A673 (cell line): ENCODE measurements around the gene KRTAP10-8. TPM values are rescaled to one million over a fixed set of nuclear protein-coding genes. Genes with fewer than 3 reads are reported as not detected.
"Not testable (repeated sequence)": the region's sequence is repeated elsewhere in the genome, so short reads cannot be mapped to it uniquely, and the experiment has no call there.

ENCODE experiments used
- BruUV-seq: library from RNA; stranded (reverse); fragments of 400-500 nt; replicated peaks from 2 replicates; lab custom pipeline; 2021; lab: Mats Ljungman, UMichigan
- CTCF ChIA-PET: fragments of 300-600 bp; sonication (Branson Sonifier 250); formaldehyde crosslinking; loops from one replicate; lab custom pipeline; 2022; ENCODE audit warnings: antibody characterized with exemption; lab: Charles Lee
- POLR2A ChIA-PET: fragments of 300-600 bp; sonication (Branson Sonifier 250); formaldehyde crosslinking; loops from one replicate; lab custom pipeline; 2022; ENCODE audit warnings: antibody characterized with exemption; ENCODE audit not compliant: low non-redundant PET; lab: Charles Lee
- DNase-seq: peaks from one replicate; pipeline ENCODE4 v3.0.0-alpha.2; 2015; ENCODE audit warnings: low spot score
- H3K27ac ChIP-seq: fragments of 200-600 bp; sonication (generic); 2 replicates; pipeline ENCODE4 v1.5.1; 2016; ENCODE audit warnings: mixed run types, low read depth, mild to moderate bottlenecking, mixed read lengths, antibody characterized with exemption, low read length; ENCODE audit not compliant: poor library complexity, severe bottlenecking
- H3K27me3 ChIP-seq: fragments of 200-600 bp; sonication (generic); replicated peaks from 2 replicates; pipeline ENCODE4 v1.6.1; 2017; ENCODE audit warnings: mixed run types, low read depth, mild to moderate bottlenecking, mixed read lengths, antibody characterized with exemption, low read length; ENCODE audit not compliant: insufficient read depth, poor library complexity
- H3K36me3 ChIP-seq: fragments of 200-600 bp; sonication (generic); 2 replicates; pipeline ENCODE4 v1.6.1; 2016; ENCODE audit warnings: mixed run types, mild to moderate bottlenecking, mixed read lengths, antibody characterized with exemption, low read length; ENCODE audit not compliant: insufficient read depth, poor library complexity, severe bottlenecking
- H3K4me1 ChIP-seq: fragments of 200-600 bp; sonication (generic); 2 replicates; pipeline ENCODE4 v1.6.1; 2017; ENCODE audit warnings: mixed run types, mild to moderate bottlenecking, mixed read lengths, antibody characterized with exemption, low read length; ENCODE audit not compliant: insufficient read depth, poor library complexity, severe bottlenecking
- H3K4me3 ChIP-seq: fragments of 200-600 bp; sonication (generic); 2 replicates; pipeline ENCODE4 v1.5.1; 2016; ENCODE audit warnings: low read depth, mixed run types, mild to moderate bottlenecking, mixed read lengths, low read length; ENCODE audit not compliant: poor library complexity, severe bottlenecking
- H3K9me3 ChIP-seq: fragments of 200-600 bp; sonication (generic); 2 replicates; pipeline ENCODE4 v1.6.1; 2016; ENCODE audit warnings: mixed run types, low read depth, mild to moderate bottlenecking, mixed read lengths, antibody characterized with exemption, low read length; ENCODE audit not compliant: poor library complexity, severe bottlenecking
- CTCF ChIP-seq: fragments of 300-800, 200-600 bp; sonication (generic); conservative IDR thresholded peaks from 2 replicates; pipeline ENCODE4 v1.5.1; 2017; ENCODE audit warnings: low read depth, mild to moderate bottlenecking, antibody characterized with exemption, low read length, moderate library complexity, mixed read lengths
- EZH2 ChIP-seq: fragments of 200-600 bp; sonication (generic); IDR thresholded peaks from 2 replicates; pipeline ENCODE4 v1.6.1; 2017; ENCODE audit warnings: borderline replicate concordance, low read depth, mild to moderate bottlenecking, mixed read lengths, antibody characterized with exemption, low read length; ENCODE audit not compliant: poor library complexity, severe bottlenecking
- intact Hi-C: fragments of 100-400 bp; cut with micrococcal nuclease; formaldehyde crosslinking; loops from one replicate; pipeline ENCODE4 v1.10.0; 2022; ENCODE audit not compliant: unreplicated experiment
- total RNA-seq: library from RNA; stranded (reverse); gene quantifications from 2 replicates; pipeline ENCODE4 v1.2.3, GENCODE V29; 2021

KRTAP10-8 gene
- total RNA-seq, 1 experiment from 2014 or later: not detected

DNA sequence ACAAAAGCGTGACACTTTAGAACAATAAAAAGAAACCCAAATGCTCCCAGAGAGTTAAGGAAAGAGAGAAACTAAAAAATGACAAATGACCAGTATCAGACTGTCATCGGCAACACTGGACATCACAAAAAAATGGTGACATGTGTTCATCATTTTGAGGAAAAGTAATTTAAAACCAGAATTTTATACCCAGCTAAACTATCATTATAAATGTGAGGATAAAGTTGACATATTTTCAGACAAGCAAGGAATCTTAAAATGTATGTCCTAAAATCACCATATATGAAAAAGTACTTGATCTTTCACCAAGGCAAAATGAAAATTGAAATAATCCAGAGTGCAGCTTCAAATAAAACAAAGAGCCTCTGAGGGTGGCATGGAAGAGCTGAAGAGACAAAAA lies 33.0 kb downstream of the KRTAP10-8 start:
- H3K4me3 ChIP-seq: no peak overlapping the region
- no peaks in the 10 kb centered on the region for H3K36me3 ChIP-seq
- no peak overlapping the region for H3K27ac ChIP-seq
- no TSS peak for BruUV-seq
- ChIA-PET CTCF (no interaction called here), POLR2A (interaction anchor here (0.7 kb wide), 1 partner anchor 1023 kb away, joined by 6 read pairs; no protein-coding TSS in a partner anchor)
- intact Hi-C loops: no loop called here
- H3K9me3 ChIP-seq: peaks cover 16% of the 10 kb centered on the region
- H3K27me3 ChIP-seq: no peaks in the 10 kb centered on the region
- DNase-seq: no peak
- H3K4me1 ChIP-seq: no peaks in the 10 kb centered on the region
- no peak for TF ChIP-seq EZH2

- BruUV-seq, POLR2A ChIA-PET, H3K27me3 ChIP-seq, intact Hi-C loops, H3K4me3 ChIP-seq, H3K36me3 ChIP-seq, H3K27ac ChIP-seq, H3K4me1 ChIP-seq: not testable (repeated sequence)
- CTCF ChIA-PET: interaction anchor here (0.8 kb wide), 1 partner anchor 454 kb away, joined by 4 read pairs; no protein-coding TSS in a partner anchor
- H3K9me3 ChIP-seq: peaks cover 16% of the 10 kb centered on the region
- peak; percentile 34 for DNase-seq
Measured at GRCh38 chr21:44646366-44647221, 34.7 kb downstream of the KRTAP10-8 start, which contains the start of gene KRTAP10-11. KRTAP10-11 (plus strand) TSS chr21:44646414; CDS start chr21:44646459, 45 bp downstream.

GRCh38 chr21:44647222-44647552 lies 35.3 kb downstream of the KRTAP10-8 start:
- Histone ChIP-seq H3K27ac (no peak overlapping the region), H3K36me3 (no peaks in the 10 kb centered on the region), H3K27me3 (no peaks in the 10 kb centered on the region), H3K4me1 (no peaks in the 10 kb centered on the region), H3K9me3 (peaks cover 16% of the 10 kb centered on the region), H3K4me3 (no peak overlapping the region)
- ChIA-PET POLR2A (no interaction called here), CTCF (no interaction called here)
- DNase-seq: peak; percentile 15
- no TSS peak for BruUV-seq
- no peak for TF ChIP-seq EZH2
- no peak for TF ChIP-seq CTCF
- intact Hi-C loops: no loop called here

- intact Hi-C loops: no loop called here
- no peak overlapping the region for H3K4me3 ChIP-seq
- TF ChIP-seq EZH2 (no peak), CTCF (no peak)
- no peak for DNase-seq
- H3K9me3 ChIP-seq: peaks cover 15% of the 10 kb centered on the region
- H3K27me3 ChIP-seq: no peaks in the 10 kb centered on the region
- H3K27ac ChIP-seq: no peak overlapping the region
- POLR2A ChIA-PET: no interaction called here
- no peaks in the 10 kb centered on the region for H3K36me3 ChIP-seq
- H3K4me1 ChIP-seq: no peaks in the 10 kb centered on the region
- BruUV-seq: no TSS peak
- CTCF ChIA-PET: no interaction called here
Measured at GRCh38 chr21:44648557-44649311, 36.9 kb downstream of the KRTAP10-8 start.
